Lung (tissue), 12 donors: ENCODE measurements around the gene FHOD1. TPM values are rescaled to one million over a fixed set of nuclear protein-coding genes. Genes with fewer than 3 reads are reported as not detected.

ENCODE experiments used
- ATAC-seq: fragments of 200-7000 bp; cut with Tn5 transposase; one replicate; pipeline ENCODE4 v1.9.1; 2020; ENCODE audit warnings: moderate number of reproducible peaks; ENCODE audit not compliant: insufficient read depth, low FRiP score
- DNase-seq, 3 donors: peaks; one replicate each; pipeline ENCODE4 v3.0.0-alpha.2; 2013 to 2017
- H3K27ac ChIP-seq, 2 donors: one replicate each; pipeline ENCODE4 v1.5.1; 2013; ENCODE audit warnings: mild to moderate bottlenecking in 2 of 2, moderate library complexity in 2 of 2, control low read depth in 1 of 2, inconsistent platforms in 1 of 2, low read depth in 1 of 2, low read length in 1 of 2
- H3K27me3 ChIP-seq, 3 donors: one replicate each; pipeline ENCODE4 v1.5.1; 2013; ENCODE audit warnings: low read length in 2 of 3; ENCODE audit not compliant: control insufficient read depth in 3 of 3, insufficient read depth in 3 of 3
- H3K36me3 ChIP-seq, 4 donors: one replicate each; pipeline ENCODE4 v1.5.1; 2013; ENCODE audit warnings: low read length in 4 of 4, mild to moderate bottlenecking in 1 of 4, moderate library complexity in 1 of 4; ENCODE audit not compliant: control insufficient read depth in 4 of 4, insufficient read depth in 4 of 4
- H3K4me1 ChIP-seq, 5 donors: one replicate each; pipeline ENCODE4 v1.5.1; 2013; ENCODE audit warnings: low read length in 5 of 5, mild to moderate bottlenecking in 2 of 5, moderate library complexity in 1 of 5; ENCODE audit not compliant: control insufficient read depth in 5 of 5, insufficient read depth in 5 of 5
- H3K4me3 ChIP-seq: one replicate; pipeline ENCODE4 v1.5.1; 2013; ENCODE audit warnings: mild to moderate bottlenecking, control low read depth, moderate library complexity
- H3K9ac ChIP-seq, 2 donors: one replicate each; pipeline ENCODE4 v1.5.1; 2013; ENCODE audit warnings: low read length in 2 of 2, control low read depth in 1 of 2; ENCODE audit not compliant: insufficient read depth in 1 of 2
- H3K9me3 ChIP-seq, 4 donors: one replicate each; pipeline ENCODE4 v1.5.1; 2013; ENCODE audit warnings: low read length in 3 of 4, mild to moderate bottlenecking in 1 of 4, moderate library complexity in 1 of 4; ENCODE audit not compliant: control insufficient read depth in 4 of 4, insufficient read depth in 3 of 4
- WGBS, 2 donors: extraction: QIAGEN DNeasy Blood & Tissue Kit; methylation state at CpG; one replicate each; pipeline ENCODE4 v1.1.7; 2013; 5-methylcytosine and 5-hydroxymethylcytosine counted together
- polyA plus RNA-seq, 2 donors: library from polyadenylated mRNA; stranded (reverse); fragments of 200-250 nt; gene quantifications; one replicate each; pipeline ENCODE4 v1.2.1, GENCODE V29; 2013
- total RNA-seq, 2 donors: library from RNA; depleted of rRNA in 1 of 2; stranded (reverse); fragments of >200 nt in 1 of 2; gene quantifications; one replicate each; pipeline ENCODE4 v1.2.1, GENCODE V29; 2014 to 2021
- TF ChIP-seq, protein P1 (sequence below): IDR thresholded peaks from 2 replicates; pipeline ENCODE4 v1.5.1; 2012; ENCODE audit warnings: mild to moderate bottlenecking; ENCODE audit errors: control extremely low read depth, extremely low read depth
- donor health status: control.
- donor health status: control.
- donor health status: Bipolar disorder and iron deficiency.
- donor health status: healthy.
- donor health status: DM: yes; HTN: yes; CAD: no.

The FHOD1 gene
- total and polyA plus RNA-seq, 4 donors, result 51.3 to 129 (median 65.5) TPM

DNA sequence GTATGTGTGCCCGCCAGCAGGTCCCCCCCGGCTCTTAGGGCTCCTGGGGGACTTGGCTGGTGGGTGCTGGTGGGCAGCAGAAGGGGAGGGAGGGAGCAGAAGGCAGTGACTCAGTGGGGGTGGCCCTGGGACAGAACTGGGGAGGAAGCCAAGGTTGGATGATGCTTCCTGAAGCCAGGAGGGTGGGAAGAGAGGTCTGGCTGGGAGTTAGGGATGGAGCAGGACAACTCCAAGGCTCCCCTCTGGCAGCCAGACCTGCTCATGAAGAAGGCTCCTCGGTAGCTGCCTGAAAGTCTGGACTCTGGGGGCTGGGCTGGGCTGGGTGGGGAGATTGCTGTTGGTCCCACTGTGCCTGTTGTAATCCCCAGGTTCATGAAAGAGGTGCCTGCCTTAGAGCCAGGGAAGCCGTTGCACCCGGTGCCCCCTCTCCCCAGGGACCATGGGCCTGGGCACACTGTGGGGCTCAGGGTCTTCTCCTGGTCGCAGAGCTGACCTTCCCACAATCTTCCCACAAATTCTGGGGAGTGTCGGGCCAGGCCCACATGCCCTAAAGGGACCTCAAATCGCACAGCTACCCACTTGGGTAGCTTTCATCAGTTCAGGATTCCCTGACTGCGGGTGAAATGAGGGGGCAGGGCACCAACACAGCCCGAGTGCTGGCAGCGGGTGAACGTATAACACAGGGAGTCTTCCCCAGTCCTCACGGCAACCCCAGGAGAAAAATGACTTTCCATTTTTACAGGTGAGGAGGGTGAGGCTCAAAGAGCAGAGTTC lies 30.9 kb upstream of the FHOD1 start:
- ATAC-seq (peak; percentile 1), DNase-seq (no peak)
- TF ChIP-seq, protein P1, sequence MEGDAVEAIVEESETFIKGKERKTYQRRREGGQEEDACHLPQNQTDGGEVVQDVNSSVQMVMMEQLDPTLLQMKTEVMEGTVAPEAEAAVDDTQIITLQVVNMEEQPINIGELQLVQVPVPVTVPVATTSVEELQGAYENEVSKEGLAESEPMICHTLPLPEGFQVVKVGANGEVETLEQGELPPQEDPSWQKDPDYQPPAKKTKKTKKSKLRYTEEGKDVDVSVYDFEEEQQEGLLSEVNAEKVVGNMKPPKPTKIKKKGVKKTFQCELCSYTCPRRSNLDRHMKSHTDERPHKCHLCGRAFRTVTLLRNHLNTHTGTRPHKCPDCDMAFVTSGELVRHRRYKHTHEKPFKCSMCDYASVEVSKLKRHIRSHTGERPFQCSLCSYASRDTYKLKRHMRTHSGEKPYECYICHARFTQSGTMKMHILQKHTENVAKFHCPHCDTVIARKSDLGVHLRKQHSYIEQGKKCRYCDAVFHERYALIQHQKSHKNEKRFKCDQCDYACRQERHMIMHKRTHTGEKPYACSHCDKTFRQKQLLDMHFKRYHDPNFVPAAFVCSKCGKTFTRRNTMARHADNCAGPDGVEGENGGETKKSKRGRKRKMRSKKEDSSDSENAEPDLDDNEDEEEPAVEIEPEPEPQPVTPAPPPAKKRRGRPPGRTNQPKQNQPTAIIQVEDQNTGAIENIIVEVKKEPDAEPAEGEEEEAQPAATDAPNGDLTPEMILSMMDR, result no peak
- peak overlapping the region; percentile 37 for H3K4me3 ChIP-seq
- 61 to 70% methylated on average over 13 of the region's 13 CpGs for WGBS, 2 donors
- H3K9ac ChIP-seq, result no peak overlapping the region
- peak overlapping the region in 1 of 2 donors; percentile 57 for H3K27ac ChIP-seq
- peaks cover 0 to 22% (median 5%) of the 10 kb centered on the region in 5 donors for H3K4me1 ChIP-seq
- H3K9me3 ChIP-seq, result no peaks in the 10 kb centered on the region
- H3K36me3 ChIP-seq, result peaks cover 0 to 6% (median 1%) of the 10 kb centered on the region in 4 donors
- H3K27me3 ChIP-seq, result no peaks in the 10 kb centered on the region

- Histone ChIP-seq H3K4me3 (no peak overlapping the region), H3K27me3 (no peaks in the 10 kb centered on the region), H3K9me3 (no peaks in the 10 kb centered on the region), H3K27ac (peak overlapping the region in 1 of 2 donors; percentile 57), H3K4me1 (peaks cover 0 to 22% (median 5%) of the 10 kb centered on the region in 5 donors), H3K9ac (no peak overlapping the region), H3K36me3 (peaks cover 0 to 6% (median 1%) of the 10 kb centered on the region in 4 donors)
- DNase-seq, result peak in 1 of 3 donors; percentile 17
- ATAC-seq, result peak; percentile 30
- TF ChIP-seq, protein P1, result no peak
- 86 to 88% methylated on average over 4 of the region's 4 CpGs for WGBS, 2 donors
These were observed 30.2 kb upstream of the FHOD1 start for GRCh38 chr16:67277294-67277998.

GRCh38 chr16:67275321-67275720 lies 28.0 kb upstream of the FHOD1 start:
- peaks cover 0 to 6% (median 1%) of the 10 kb centered on the region in 4 donors for H3K36me3 ChIP-seq
- no peak overlapping the region for H3K4me3 ChIP-seq
- ATAC-seq, result no peak
- no peaks in the 10 kb centered on the region for H3K27me3 ChIP-seq
- no peaks in the 10 kb centered on the region for H3K9me3 ChIP-seq
- no peak overlapping the region for H3K9ac ChIP-seq
- DNase-seq, result no peak
- H3K27ac ChIP-seq, result no peak overlapping the region
- 90 to 96% methylated on average over 2 of the region's 2 CpGs for WGBS, 2 donors
- TF ChIP-seq, protein P1, result no peak
- H3K4me1 ChIP-seq, result peaks cover 0 to 22% (median 4%) of the 10 kb centered on the region in 5 donors
